DMS79 treated with DMSO at 0.1 percent for 48 hours (cell line): ENCODE results near the gene FAM163A.
A peak's percentile ranks its signal among the peaks of the same experiment; 100 is the strongest.
"Not testable (repeated sequence)": the region's sequence is repeated elsewhere in the genome, so short reads cannot be mapped to it uniquely, and the experiment has no call there.

Experiments used
- DNase-seq: peaks from one replicate; lab custom pipeline; 2025; lab: John Stamatoyannopoulos, UW

The FAM163A gene

GRCh38 chr1:179742717-179743678 lies at the start of gene FAM163A:
Gene FAM163A, plus strand, starts transcription at chr1:179743291. Its CDS starts 69,807 bp downstream, at chr1:179813098.
- DNase-seq = peak; percentile 11

GRCh38 chr1:179694530-179694929 lies 48.6 kb upstream of the FAM163A start:
- not testable (repeated sequence) for DNase-seq

GRCh38 chr1:179702946-179703539 lies 40.0 kb upstream of the FAM163A start:
- no peak for DNase-seq

- DNase-seq = peak; percentile 72
These were observed 36.7 kb upstream of the FAM163A start for GRCh38 chr1:179706339-179706941.

- no peak for DNase-seq
These were observed 35.7 kb upstream of the FAM163A start for GRCh38 chr1:179707406-179707805.

GRCh38 chr1:179708434-179709195 lies 34.5 kb upstream of the FAM163A start:
- no peak for DNase-seq

- DNase-seq = no peak
These were observed 33.2 kb upstream of the FAM163A start for GRCh38 chr1:179709841-179710329.

GRCh38 chr1:179714159-179714558 lies 28.9 kb upstream of the FAM163A start:
- no peak for DNase-seq

GRCh38 chr1:179714623-179715022 lies 28.5 kb upstream of the FAM163A start:
- DNase-seq = no peak

GRCh38 chr1:179719272-179719671 lies 23.8 kb upstream of the FAM163A start:
- no peak for DNase-seq

GRCh38 chr1:179728271-179728670 lies 14.8 kb upstream of the FAM163A start:
- DNase-seq = no peak

GRCh38 chr1:179729881-179730280 lies 13.2 kb upstream of the FAM163A start:
- DNase-seq = no peak

GRCh38 chr1:179731643-179732042 lies 11.4 kb upstream of the FAM163A start:
- no peak for DNase-seq

- no peak for DNase-seq
These were observed 800 bp upstream of the FAM163A start for GRCh38 chr1:179742291-179742690.

- DNase-seq = no peak
These were observed 749 bp downstream of the FAM163A start for GRCh38 chr1:179743679-179744400.

GRCh38 chr1:179744401-179745130 lies 1.5 kb downstream of the FAM163A start:
- DNase-seq = no peak

GRCh38 chr1:179745131-179745611 lies 2.1 kb downstream of the FAM163A start:
- no peak for DNase-seq

- no peak for DNase-seq
These were observed 2.7 kb downstream of the FAM163A start for GRCh38 chr1:179745743-179746142.

- no peak for DNase-seq
These were observed 4.5 kb downstream of the FAM163A start for GRCh38 chr1:179747611-179748010.

- no peak for DNase-seq
These were observed 5.7 kb downstream of the FAM163A start for GRCh38 chr1:179748772-179749171.
